K562 (cell line): ENCODE results near the gene STUB1. TPM values are rescaled to one million over a fixed set of nuclear protein-coding genes. Genes with fewer than 3 reads are reported as not detected.

Experiments
- ADNP ChIP-seq: fragments of 200-800 bp; sonication (Bioruptor generic); IDR thresholded peaks from 2 replicates; pipeline ENCODE4 v1.6.1; 2016; ENCODE audit warnings: missing genetic modification characterization, missing compliant biosample characterization
- AFF4 ChIP-seq: sonication (generic); formaldehyde crosslinking; IDR thresholded peaks from 2 replicates; pipeline ENCODE4 v1.8.0; 2023; ENCODE audit warnings: mild to moderate bottlenecking, missing genetic modification reagents
- CAMTA2 ChIP-seq: fragments of 250-450 bp; sonication (Bioruptor Pico); conservative IDR thresholded peaks from 2 replicates; pipeline ENCODE4 v1.5.1; 2022
- GTF2A2 ChIP-seq: IDR thresholded peaks from 2 replicates; pipeline ENCODE4 v1.6.1; 2016; ENCODE audit warnings: mild to moderate bottlenecking, missing genetic modification characterization, missing compliant biosample characterization
- MYNN ChIP-seq, 2 experiments: sonication (generic); formaldehyde crosslinking in 1 of 2; IDR thresholded peaks; 2 replicates each; pipeline versions ENCODE4 v1.5.0 to v1.6.1; 2016 to 2020; ENCODE audit warnings: antibody characterized with exemption in 1 of 2, missing genetic modification reagents in 1 of 2
- NCOA1 ChIP-seq: fragments of 450-650 bp; IDR thresholded peaks from 2 replicates; pipeline ENCODE4 v1.6.1; 2016; ENCODE audit warnings: low read depth
- PCBP2 ChIP-seq: fragments of 200-400 bp; formaldehyde crosslinking; IDR thresholded peaks from 2 replicates; pipeline ENCODE4 v1.6.1; 2018; ENCODE audit warnings: low read length, low read depth, mild to moderate bottlenecking, moderate library complexity; ENCODE audit not compliant: poor library complexity, severe bottlenecking
- PHB2 ChIP-seq: fragments of 450-650 bp; IDR thresholded peaks from 2 replicates; pipeline ENCODE4 v1.6.1; 2017; ENCODE audit warnings: low read depth
- RB1 ChIP-seq: fragments of 450-650 bp; IDR thresholded peaks from 2 replicates; pipeline ENCODE4 v1.6.1; 2017; ENCODE audit warnings: low read depth, mild to moderate bottlenecking
- TSC22D4 ChIP-seq: fragments of 450-650 bp; IDR thresholded peaks from 2 replicates; pipeline ENCODE4 v1.6.1; 2016; ENCODE audit warnings: missing genetic modification characterization, missing biosample characterization, control low read depth
- U2AF2 ChIP-seq: fragments of 200-400 bp; formaldehyde crosslinking; optimal IDR thresholded peaks from 2 replicates; pipeline ENCODE3; 2017; ENCODE audit warnings: low read depth, mild to moderate bottlenecking, low read length
- ZBTB17 ChIP-seq: fragments of 450-650 bp; formaldehyde crosslinking; IDR thresholded peaks from 2 replicates; pipeline ENCODE4 v1.4.0; 2020; ENCODE audit warnings: mild to moderate bottlenecking
- ZBTB49 ChIP-seq: sonication (generic); formaldehyde crosslinking; IDR thresholded peaks from 2 replicates; pipeline ENCODE4 v1.8.0; 2022; ENCODE audit warnings: missing genetic modification reagents, mild to moderate bottlenecking, borderline replicate concordance
- ZNF174 ChIP-seq: fragments of 250-450 bp; sonication (Bioruptor Pico); IDR thresholded peaks from 2 replicates; pipeline ENCODE4 v1.4.0; 2020; ENCODE audit warnings: mild to moderate bottlenecking
- ZNF282 ChIP-seq: sonication (generic); formaldehyde crosslinking; IDR thresholded peaks from 2 replicates; pipeline ENCODE4 v1.8.1; 2023; ENCODE audit warnings: missing genetic modification reagents
- polyA plus RNA-seq, 8 experiments: library from polyadenylated mRNA; depleted of rRNA in 4 of 8; stranded (reverse) in 5 of 8; unstranded in 3 of 8; fragments of >200 nt; fragmentation: Nextera tagmentation in 2 of 8; fragmentation: Illumina TruSeq in 1 of 8; extraction: Ambion mirVana in 2 of 8; extraction: Trizol in 1 of 8; gene quantifications; 2 replicates each; pipeline versions ENCODE4 v1.2.1 to v1.2.3, GENCODE V29; 2011 to 2014; ENCODE audit warnings: inconsistent platforms in 1 of 8, missing spikeins in 1 of 8
- total RNA-seq, 7 experiments: library from RNA; depleted of rRNA in 6 of 7; stranded (reverse); fragments of >200 nt in 6 of 7; fragmentation: Illumina TruSeq in 2 of 7; extraction: Trizol in 2 of 7; gene quantifications; 2 replicates each; pipeline versions ENCODE4 v1.2.1 to v1.2.3, GENCODE V29; 2011 to 2021; ENCODE audit warnings: low replicate concordance in 1 of 7
- TF ChIP-seq, protein P1 (sequence below): fragments of 450-650 bp; IDR thresholded peaks from 2 replicates; pipeline ENCODE4 v1.6.1; 2016
- TF ChIP-seq, protein P2 (sequence below), 2 experiments: fragments of 250-450 bp in 1 of 2; fragments of 450-650 bp in 1 of 2; sonication (Bioruptor Pico) in 1 of 2; IDR thresholded peaks; 2 replicates each; pipeline versions ENCODE4 v1.6.1 to v1.8.0; 2016 to 2021; ENCODE audit warnings: mild to moderate bottlenecking in 2 of 2, moderate library complexity in 2 of 2, missing compliant biosample characterization in 1 of 2, missing genetic modification characterization in 1 of 2
- TF ChIP-seq, protein P3 (sequence below): sonication (generic); formaldehyde crosslinking; IDR thresholded peaks from 2 replicates; pipeline ENCODE4 v1.8.0; 2022; ENCODE audit warnings: missing genetic modification reagents, mild to moderate bottlenecking, moderate library complexity, borderline replicate concordance

STUB1 gene
- total and polyA plus RNA-seq, 9 of the 15 experiments (the other 6 are each of a cell fraction or from before 2014, with no cell fraction given), result 10.6 to 251 (median 152) TPM

DNA sequence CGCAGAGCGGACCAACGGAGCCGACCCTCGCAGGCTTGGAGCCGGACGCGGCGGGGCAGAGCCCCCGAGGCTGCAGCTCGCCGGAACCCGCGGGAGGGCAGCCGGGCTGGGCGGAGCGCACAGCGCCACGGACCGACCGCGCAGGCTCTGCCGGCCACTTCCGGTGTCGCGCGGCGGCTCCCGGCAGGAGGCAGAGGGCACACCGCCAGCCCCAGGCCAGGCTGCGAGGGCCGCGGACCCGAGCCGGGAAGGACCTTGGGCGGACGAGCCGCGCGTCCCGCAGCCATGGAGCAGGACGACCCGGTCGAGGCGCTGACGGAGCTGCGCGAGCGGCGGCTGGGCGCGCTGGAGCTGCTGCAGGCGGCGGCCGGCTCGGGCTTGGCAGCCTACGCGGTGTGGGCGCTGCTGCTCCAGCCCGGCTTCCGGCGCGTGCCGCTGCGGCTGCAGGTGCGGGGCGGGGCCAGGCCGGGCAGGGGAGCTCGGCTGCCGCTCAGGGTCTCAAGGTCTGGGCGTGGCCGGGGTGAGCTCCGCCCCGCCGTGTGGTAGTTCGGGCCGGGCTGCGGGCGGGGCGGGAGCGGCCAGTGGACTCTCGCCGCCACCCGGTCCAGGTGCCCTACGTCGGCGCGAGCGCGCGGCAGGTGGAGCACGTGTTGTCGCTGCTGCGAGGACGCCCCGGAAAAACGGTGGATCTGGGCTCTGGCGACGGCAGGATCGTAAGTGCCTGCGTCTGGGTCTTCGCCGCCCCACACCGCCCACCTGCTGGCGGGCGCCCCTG, 41.0 kb downstream of the STUB1 start, which contains the start of gene ANTKMT (continued):
- TF ChIP-seq, protein P1, sequence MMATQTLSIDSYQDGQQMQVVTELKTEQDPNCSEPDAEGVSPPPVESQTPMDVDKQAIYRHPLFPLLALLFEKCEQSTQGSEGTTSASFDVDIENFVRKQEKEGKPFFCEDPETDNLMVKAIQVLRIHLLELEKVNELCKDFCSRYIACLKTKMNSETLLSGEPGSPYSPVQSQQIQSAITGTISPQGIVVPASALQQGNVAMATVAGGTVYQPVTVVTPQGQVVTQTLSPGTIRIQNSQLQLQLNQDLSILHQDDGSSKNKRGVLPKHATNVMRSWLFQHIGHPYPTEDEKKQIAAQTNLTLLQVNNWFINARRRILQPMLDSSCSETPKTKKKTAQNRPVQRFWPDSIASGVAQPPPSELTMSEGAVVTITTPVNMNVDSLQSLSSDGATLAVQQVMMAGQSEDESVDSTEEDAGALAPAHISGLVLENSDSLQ, result peak; percentile 68
- TF ChIP-seq AFF4, result peak; percentile 56; the same call in 1 of the 2 replicates
- peak; percentile 61; the same call in 1 of the 2 replicates for TF ChIP-seq GTF2A2 (tag)
- no peak for TF ChIP-seq PCBP2
- TF ChIP-seq ZNF282 (CRISPR knock-in tag), result peak; percentile 34
- TF ChIP-seq U2AF2, result no peak
- peak; percentile 81 for TF ChIP-seq ZBTB17 (CRISPR knock-in tag)
- no peak for TF ChIP-seq ZNF174 (CRISPR knock-in tag)
- TF ChIP-seq PHB2, result no peak
- no peak for TF ChIP-seq TSC22D4 (tag)
- no peak for TF ChIP-seq ZBTB49 (CRISPR knock-in tag)
- TF ChIP-seq RB1, result peak; percentile 85
- TF ChIP-seq ADNP, result no peak
- no peak for TF ChIP-seq MYNN (IDR thresholded peaks at IDR 0.05)
- no peak for TF ChIP-seq MYNN (CRISPR knock-in tag; IDR thresholded peaks at IDR 0.05)
- TF ChIP-seq, protein P2, sequence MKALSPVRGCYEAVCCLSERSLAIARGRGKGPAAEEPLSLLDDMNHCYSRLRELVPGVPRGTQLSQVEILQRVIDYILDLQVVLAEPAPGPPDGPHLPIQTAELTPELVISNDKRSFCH (CRISPR knock-in tag; IDR thresholded peaks at IDR 0.05), result no peak
- TF ChIP-seq, protein P2 (tag; IDR thresholded peaks at IDR 0.05), result peak; percentile 58
- TF ChIP-seq, protein P3, sequence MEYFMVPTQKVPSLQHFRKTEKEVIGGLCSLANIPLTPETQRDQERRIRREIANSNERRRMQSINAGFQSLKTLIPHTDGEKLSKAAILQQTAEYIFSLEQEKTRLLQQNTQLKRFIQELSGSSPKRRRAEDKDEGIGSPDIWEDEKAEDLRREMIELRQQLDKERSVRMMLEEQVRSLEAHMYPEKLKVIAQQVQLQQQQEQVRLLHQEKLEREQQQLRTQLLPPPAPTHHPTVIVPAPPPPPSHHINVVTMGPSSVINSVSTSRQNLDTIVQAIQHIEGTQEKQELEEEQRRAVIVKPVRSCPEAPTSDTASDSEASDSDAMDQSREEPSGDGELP (CRISPR knock-in tag), result peak; percentile 47; the same call in 1 of the 2 replicates
- TF ChIP-seq NCOA1, result no peak; the same call in 1 of the 2 replicates
- TF ChIP-seq CAMTA2, result 0 out of 2 replicates have a peak, but pooled peaks have one; percentile 15
